HG02610 (cell line): Measurements from ENCODE around the gene DROSHA.

Experiments used
- ATAC-seq: cut with Tn5 transposase; IDR thresholded peaks from one replicate; pipeline ENCODE4 v1.9.1; 2021; ENCODE audit warnings: mild to moderate bottlenecking, moderate library complexity; ENCODE audit not compliant: unreplicated experiment

Gene DROSHA

GRCh38 chr5:31531543-31531887 is 378 bp downstream of the DROSHA start:
- ATAC-seq: peak; percentile 34

DNA sequence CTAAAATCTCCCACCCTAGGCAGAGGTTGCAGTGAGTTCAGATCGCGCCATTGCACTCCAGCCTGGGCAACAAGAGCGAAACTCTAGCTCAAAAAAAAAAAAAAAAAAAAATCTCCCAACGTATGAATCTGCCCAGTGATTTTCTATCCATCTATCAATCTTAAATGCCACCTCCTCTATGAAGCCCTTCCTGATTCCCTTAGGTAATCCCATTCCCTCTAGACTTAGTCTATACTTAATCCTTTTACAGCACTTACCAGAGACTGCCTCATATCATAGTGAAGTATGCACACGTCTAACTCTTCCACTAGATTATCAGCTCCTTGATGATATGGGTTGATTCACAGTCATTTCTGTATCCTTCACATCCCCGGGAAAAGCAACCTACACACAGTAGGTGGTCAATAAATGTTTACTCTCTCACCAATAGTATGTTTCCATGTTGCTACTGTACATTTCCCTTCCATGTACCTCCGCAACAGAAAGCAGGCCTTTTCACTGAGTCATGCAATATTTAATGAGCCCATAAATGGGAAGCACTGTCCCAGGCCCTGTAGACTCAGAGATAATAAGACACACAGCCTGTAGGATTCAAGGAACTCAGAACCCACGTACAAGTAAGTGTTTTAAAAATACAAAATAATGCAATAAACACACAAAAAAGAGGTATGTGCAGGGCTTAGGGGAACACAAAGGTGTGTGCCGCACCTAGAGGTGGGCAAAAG is 1.2 kb downstream of the DROSHA start:
- no peak for ATAC-seq

- no peak for ATAC-seq
These were observed 8.9 kb downstream of the DROSHA start for GRCh38 chr5:31523041-31523440.

DNA sequence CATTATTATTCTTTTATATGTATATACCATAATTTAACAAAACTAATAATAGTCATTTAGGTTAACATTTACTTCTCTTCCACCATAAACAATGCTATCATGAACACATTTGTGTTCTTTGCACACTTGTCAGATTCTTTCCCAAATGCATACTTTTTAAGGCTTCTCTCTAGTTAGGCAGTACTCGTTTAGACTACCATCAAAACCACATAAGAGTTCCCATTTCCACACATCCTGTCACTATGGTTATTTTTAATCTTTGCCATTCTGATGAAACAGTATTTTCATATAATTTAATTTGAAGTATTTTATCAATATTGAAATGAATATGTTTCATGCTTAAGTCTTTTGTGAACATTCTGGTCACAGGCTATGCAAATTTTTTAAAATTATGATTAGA is 15.1 kb downstream of the DROSHA start:
- no peak for ATAC-seq

- ATAC-seq: no peak
These were observed 20.6 kb downstream of the DROSHA start for GRCh38 chr5:31511305-31511704.

DNA sequence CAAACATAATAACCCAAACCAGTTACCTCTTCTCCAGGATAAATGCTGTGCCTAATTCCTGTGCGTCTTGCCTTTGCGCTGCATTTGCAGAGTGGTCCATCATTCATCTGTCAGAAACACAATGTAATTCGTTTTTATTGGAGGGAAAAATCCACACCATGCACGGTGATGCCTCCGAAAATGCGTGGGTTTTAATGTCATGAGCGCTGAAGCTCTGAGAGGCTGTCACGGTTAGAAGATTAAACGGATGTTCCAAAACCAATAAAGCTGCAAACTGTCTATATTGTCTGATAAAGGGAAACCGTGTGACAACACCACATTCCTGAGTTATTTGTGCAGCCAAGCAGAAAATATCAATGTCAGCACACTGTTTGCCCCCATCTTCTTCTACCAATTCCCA is 27.4 kb downstream of the DROSHA start:
- ATAC-seq: no peak

GRCh38 chr5:31502506-31502905 is 29.4 kb downstream of the DROSHA start:
- ATAC-seq: no peak

GRCh38 chr5:31500256-31500655 is 31.6 kb downstream of the DROSHA start:
- no peak for ATAC-seq

GRCh38 chr5:31496891-31497290 is 35.0 kb downstream of the DROSHA start:
- no peak for ATAC-seq

DNA sequence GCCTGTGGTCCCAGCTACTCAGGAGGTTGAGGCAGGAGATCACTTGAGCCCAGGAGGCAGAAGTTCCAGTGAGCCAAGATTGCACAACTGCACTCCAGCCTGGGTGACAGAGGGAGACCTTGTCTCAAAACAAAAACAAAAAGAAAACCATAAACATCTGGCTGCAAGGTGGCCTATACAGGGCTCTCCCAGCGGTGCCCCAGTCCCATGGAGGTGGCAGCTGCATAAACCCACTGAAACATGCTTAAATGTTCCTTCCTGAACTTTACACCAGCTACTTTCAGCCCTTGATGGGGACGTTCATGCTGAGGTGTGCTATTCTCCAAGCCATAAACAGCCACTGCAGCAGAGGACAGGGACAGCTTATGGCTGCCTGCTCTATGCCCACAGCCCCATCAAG is 35.6 kb downstream of the DROSHA start:
- ATAC-seq: no peak

GRCh38 chr5:31495336-31495735 is 36.6 kb downstream of the DROSHA start:
- no peak for ATAC-seq

GRCh38 chr5:31492869-31493268 is 39.0 kb downstream of the DROSHA start:
- no peak for ATAC-seq

- no peak for ATAC-seq
These were observed 44.4 kb downstream of the DROSHA start for GRCh38 chr5:31487506-31487905.

DNA sequence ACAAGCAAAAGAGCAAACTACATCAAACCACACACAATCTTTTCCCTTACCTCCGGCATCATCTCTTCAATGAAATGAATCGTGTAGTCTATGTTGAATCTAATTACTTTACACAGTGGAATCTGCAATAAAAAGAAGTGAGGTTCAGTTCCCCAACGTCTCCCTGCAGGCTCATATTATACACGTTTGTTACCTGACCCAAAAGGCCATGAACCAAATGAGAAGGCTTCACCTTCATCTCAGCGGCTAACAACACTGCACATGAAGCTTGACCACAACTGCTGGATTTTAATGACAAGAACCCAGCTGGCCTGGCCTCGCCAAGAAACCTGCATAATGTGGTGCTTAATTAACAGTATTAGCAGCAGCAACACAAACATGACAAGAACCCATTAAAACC is 45.5 kb downstream of the DROSHA start:
- ATAC-seq: no peak

GRCh38 chr5:31485376-31486207 is 46.3 kb downstream of the DROSHA start:
- ATAC-seq: no peak

DNA sequence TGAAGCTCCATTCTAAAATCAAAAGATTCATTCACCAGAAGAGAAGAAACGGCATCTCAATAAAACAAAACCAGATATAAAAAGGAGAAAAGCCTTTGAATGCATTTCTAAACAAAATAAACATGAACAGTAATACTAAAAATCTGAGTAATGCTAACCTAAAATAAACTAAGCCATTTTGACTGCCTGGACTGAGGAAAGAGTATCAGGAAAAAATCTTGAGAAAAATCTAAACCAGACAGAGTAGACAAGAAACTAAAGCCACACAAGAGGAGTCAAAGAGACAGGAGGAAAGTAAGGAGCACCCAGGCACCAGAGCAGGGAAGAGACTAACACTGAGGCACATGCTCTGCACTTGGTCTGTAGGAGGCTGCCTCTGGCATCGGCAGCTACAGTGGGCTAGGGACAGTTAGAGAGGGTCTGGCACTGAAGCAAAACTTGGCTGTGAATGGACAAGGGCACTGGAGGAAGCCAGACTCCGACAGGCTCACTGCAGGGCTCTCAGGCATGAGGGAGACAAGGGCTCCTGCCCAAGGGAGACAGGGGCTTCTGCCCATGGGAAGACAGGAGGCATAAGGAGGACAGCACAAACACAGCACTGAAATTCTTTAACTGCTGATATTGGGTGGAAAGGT is 50.2 kb downstream of the DROSHA start:
- no peak for ATAC-seq

- ATAC-seq: no peak
These were observed 52.2 kb downstream of the DROSHA start for GRCh38 chr5:31479706-31480105.

DNA sequence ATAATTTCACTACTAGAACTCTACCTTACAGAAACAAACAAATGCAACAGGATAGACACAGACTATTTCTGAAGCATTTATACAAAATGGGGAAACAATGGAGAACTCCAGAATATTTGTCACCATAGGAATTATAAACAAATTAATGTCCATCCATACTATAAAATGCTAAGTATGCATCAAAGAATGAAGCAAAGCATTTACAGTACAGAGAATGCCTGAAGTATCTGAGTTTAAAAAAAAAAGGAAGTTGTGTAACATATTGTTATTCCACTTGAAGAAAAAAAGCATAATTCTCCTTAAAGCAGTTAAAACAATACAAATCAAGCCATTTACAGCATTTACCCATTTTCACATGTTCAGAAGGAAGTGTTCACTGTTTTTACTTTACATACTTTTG is 53.0 kb downstream of the DROSHA start:
- no peak for ATAC-seq

- ATAC-seq: no peak
These were observed 53.9 kb downstream of the DROSHA start for GRCh38 chr5:31477971-31478370.

- no peak for ATAC-seq
These were observed 54.4 kb downstream of the DROSHA start for GRCh38 chr5:31477516-31477915.

DNA sequence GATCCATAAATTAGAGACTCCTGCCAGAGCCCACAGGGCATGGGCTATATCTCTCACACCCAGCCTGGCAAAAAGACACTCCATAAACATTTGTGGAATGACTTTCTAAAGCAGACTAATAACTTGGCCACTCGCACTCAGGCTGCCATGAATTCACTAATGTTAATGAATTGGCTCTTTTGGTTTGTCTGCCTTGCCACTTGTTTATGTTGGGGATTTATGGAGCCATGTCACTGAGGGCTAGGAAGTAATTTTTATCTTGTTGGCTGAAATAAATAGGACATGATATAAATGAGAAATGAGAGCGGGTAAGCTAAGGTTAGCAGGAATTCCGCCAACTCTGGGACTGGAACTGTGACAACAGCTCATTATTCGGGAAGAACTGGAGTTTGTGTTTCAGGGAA is 55.2 kb downstream of the DROSHA start:
- ATAC-seq: no peak

DNA sequence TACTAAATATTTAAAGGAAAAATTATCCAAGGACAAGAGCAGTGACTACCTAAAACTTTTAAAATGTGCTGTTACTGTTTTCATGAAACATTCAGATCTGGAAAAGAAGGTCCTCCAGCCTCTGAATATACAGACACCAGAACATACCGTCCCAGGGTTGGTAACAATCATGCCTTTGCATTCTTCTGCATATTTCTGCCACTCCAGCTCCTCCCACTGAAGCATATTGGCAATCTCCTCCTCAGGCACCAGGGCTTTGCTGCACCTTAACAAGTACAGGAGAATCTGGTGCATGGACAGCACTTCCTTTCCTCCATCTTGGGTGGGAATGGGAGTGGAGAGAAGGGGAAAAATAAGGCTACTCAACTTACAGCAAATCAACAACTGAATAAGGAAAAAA is 60.0 kb downstream of the DROSHA start:
- no peak for ATAC-seq
